AG20443 (cell line): ENCODE measurements around the gene EPRS1.
A peak's percentile ranks its signal among the peaks of the same experiment; 100 is the strongest.
"Not testable (repeated sequence)": the region's sequence is repeated elsewhere in the genome, so short reads cannot be mapped to it uniquely, and the experiment has no call there.

Experiments used
- DNase-seq: peaks from one replicate; pipeline ENCODE4 v3.0.0; 2012; ENCODE audit warnings: low spot score, mixed read lengths

The EPRS1 gene

GRCh38 chr1:220046052-220046930 lies at the start of gene EPRS1:
TSS of gene EPRS1 (minus strand) at chr1:220046505. CDS start at chr1:220046388, 117 bp downstream.
- DNase-seq: peak; percentile 99

DNA sequence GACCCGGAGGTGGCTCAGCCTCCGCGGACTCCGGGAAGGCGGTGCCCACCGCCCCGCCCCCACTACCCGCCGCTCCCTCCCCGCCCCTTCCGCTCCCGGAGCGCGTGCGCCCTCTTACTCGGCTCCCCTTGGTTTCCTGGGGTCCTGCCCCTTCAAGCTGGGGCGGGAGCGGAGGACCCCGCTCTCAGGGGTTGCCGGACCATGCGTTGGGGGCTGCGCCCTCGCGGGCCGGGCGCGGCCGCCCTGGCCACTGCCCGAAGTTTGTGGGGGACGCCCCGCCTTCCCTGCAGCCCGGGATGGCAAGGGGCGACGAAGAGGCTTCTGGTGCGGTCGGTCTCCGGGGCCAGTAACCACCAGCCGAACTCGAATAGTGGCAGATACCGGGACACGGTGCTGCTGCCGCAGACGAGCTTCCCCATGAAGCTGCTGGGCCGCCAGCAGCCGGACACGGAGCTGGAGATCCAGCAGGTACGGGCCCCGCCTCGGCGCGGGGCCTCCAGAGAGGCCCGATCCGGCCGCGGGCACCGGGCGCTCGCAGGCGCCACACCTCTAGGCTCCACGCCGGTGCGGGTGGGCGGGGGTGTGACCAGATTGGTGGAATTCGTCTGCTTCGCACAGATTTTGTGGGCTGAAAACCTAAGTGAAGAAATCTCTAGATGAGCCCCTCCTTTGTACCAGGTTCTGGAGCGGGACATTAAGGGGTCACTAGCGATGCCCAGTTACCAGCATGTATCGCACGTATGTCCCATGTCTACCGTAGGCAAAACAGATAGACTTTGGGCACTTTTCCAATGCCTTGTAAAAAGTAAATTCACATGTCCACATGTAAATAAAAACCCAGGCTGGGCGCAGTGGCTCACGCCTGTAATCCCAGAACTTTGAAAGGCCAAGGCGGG lies 48.0 kb upstream of the EPRS1 start, which contains the start of gene IARS2:
Gene IARS2 (plus strand): TSS at position 117 of the 896 bp plus-strand sequence. CDS start 85 bp downstream, at position 202.
- DNase-seq: peak; percentile 98

DNA sequence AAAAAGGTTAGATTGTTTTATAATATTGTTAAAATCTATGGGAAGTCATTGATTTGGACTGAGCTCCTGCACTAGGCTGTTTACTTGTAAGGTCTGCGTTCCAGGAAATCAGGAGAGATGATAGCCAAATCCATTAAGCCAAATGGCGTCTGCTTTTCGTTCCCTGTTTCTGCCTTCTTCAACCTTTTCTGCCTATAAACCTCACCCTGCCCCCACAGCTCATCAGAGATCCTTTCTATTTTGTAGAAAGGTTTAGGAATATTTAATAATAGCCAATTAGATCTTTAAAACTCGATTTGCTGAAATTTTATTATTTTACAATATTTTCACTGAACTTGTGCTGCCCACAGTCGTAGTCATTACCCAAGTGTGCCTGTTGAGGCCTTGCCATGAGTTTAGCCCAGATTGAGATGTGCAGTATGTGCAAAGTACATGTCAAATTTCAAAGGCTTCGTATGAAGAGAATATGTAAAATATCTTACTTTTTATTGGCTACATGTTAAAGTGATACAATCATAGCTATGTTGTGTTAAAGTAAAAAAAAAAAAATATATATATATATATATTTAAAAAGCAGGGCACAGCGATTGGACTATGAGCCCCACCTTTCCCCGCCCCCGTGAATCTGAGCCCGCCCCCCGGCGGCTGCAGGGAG lies 47.2 kb upstream of the EPRS1 start:
- DNase-seq: no peak

DNA sequence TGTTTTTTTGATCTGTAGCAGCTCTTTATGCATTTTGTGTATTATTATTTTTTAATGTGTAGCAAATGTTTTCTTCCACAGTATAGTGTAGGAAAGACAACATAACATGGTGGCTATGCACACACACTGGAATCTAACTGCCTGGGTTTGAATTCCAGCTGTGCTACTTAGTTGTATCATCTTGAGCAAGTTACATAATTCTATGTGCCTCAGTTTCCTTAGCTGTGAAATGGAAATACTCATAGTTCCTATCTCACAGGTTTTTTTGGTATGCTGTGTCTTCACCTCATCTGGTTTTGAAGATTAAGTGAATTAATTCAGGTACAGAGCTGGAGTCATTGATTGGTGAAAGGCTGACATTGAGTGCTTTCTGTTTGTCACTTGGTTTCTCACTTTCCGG lies 46.4 kb upstream of the EPRS1 start:
- no peak for DNase-seq

GRCh38 chr1:220089650-220090556 lies 43.6 kb upstream of the EPRS1 start, which contains the start of gene BPNT1:
TSS of gene BPNT1 (minus strand) at chr1:220089788. CDS start at chr1:220079846, 9,942 bp downstream.
- peak; percentile 95 for DNase-seq

DNA sequence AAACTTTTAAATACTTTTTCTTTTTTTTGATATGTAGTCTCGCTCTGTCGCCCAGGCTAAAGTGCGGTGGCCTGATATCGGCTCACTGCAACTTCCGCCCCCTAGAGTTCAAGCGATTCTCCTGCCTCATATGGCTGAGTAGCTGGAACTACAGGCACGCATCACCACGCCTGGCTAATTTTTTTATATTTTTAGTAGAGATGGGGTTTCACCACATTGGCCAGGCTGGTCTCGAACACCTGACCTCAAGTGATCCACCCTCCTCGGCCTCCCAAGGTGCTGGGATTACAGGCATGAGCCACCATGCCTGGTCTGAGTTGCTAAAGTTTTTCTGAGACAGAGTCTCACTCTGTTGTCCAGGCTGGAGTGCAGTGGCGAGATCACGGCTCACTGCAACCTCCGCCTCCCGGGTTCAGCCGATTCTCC lies 40.0 kb upstream of the EPRS1 start:
- DNase-seq: not testable (repeated sequence)

DNA sequence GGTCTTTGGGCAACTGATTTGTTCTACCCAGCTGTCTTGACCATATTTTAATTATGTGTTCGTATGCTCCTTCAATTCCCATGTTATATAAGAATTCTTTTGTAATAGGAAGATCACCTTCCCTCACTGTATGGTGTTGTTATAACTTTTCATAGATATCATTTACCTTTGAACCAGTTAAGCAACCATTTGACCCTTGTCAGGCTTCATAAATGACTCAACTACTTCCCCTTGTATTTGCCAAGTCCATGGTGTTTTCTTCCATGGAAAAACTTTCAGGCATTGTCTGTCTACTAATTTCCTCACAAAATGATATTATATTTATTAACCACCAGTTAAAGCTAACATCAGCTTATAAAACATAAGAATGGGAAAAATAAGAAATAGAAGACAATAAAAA lies 38.2 kb upstream of the EPRS1 start:
- no peak for DNase-seq

GRCh38 chr1:220077887-220078286 lies 31.6 kb upstream of the EPRS1 start:
- DNase-seq: no peak

- peak; percentile 12 for DNase-seq
Measured at GRCh38 chr1:220076861-220077762, 30.8 kb upstream of the EPRS1 start.

- no peak for DNase-seq
Measured at GRCh38 chr1:220067269-220068204, 21.2 kb upstream of the EPRS1 start.

GRCh38 chr1:220062629-220063028 lies 16.3 kb upstream of the EPRS1 start:
- no peak for DNase-seq

GRCh38 chr1:220060876-220061275 lies 14.6 kb upstream of the EPRS1 start:
- no peak for DNase-seq

DNA sequence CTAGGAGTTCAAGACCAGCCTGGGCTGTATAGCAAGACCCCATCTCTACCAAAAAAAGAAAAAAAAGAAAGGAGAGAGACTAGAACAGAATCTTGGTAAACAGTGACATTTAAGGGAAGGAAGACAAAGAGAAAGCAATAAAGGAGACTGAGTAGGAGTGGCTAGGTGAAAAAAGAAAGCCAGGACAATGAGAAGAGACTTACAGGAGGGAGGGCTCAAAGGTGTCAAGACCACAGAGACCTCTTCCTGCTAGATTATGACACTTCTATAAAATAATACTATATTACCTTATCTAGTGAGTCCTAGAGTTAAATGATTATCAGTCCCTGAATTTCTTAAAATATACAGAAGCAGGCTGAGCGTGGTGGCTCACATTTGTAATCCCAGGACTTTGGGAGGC lies 10.1 kb upstream of the EPRS1 start:
- no peak for DNase-seq

DNA sequence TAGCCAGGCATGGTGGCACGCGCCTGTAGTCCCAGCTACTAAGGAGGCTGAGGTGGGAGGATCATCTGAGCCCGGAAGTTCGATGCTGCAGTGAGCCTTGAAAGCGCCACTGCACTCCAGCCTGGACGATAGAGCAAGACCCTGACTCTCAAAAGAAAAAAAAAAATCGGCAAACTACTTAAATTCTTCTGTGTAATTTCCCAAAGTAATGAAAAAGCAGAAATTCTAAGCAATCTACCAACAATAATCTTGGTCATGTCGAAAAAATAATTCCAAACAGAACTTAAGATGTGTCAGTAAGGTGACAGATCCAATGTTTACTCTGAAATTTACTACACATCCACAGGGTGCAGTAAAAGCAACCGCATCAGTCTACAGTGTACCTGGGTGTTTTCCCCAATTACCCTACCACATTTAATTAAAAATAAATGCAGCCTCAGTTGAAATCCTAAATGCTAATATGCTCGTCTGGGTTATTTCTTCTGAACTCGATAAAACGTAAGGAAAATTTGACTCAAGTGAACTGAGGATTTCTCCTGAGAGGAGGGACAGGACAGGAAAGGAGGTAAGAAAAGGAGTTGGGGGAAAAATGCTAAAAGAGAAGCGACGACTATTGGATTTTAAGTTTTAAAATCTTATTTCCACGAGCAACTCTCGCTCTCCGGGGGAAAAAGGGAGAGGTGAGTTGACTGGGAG lies 801 bp downstream of the EPRS1 start:
- DNase-seq: no peak

DNA sequence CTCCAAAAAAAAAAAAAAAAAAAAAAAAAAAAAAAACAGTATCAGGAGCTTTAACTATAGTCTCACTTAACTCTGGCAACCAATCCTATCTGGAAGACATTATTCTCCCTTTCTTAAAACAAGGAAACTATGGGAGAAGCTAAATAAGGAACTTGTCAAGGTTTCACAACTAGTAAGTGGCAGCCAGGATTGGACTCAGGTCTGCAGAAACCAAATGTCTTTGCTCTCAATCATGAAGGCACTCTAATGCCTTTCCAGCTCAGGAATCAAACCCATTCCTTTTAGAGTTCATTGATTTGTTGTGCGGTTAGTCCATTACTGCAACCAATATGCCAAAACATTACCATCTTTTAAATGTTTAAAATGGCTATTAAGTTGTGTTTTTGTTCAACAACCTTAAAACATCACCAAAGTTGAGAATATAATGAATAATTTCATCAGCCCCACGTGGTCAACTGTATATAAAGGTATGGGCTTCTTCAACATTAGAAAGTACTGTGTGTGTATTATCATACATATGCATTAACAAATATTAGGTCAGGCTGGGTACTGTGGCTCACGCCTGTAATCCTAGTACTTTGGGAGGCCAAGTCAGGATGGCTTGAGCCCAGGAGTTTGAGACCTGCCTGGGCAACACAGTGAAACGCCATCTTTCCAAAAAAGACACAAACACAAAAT lies 1.5 kb downstream of the EPRS1 start:
- DNase-seq: no peak

DNA sequence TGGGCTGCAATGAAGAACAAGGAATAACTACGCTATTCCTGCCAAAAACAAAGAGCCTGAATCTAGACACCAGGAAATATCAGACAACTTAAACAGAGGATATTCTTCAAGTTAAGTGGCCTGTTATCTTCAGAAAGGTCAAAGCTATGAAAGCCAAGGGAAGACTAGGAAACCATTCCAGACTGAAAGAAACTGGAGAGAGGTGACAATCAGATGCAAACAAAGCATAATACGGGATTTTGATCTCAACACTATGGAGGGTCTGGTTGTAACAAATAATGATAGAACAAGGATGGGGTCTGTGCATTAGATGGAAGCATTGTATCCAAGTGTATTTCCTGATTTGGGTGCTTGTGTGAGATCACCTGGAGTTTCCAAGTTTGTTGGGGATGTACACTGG lies 2.7 kb downstream of the EPRS1 start:
- no peak for DNase-seq

DNA sequence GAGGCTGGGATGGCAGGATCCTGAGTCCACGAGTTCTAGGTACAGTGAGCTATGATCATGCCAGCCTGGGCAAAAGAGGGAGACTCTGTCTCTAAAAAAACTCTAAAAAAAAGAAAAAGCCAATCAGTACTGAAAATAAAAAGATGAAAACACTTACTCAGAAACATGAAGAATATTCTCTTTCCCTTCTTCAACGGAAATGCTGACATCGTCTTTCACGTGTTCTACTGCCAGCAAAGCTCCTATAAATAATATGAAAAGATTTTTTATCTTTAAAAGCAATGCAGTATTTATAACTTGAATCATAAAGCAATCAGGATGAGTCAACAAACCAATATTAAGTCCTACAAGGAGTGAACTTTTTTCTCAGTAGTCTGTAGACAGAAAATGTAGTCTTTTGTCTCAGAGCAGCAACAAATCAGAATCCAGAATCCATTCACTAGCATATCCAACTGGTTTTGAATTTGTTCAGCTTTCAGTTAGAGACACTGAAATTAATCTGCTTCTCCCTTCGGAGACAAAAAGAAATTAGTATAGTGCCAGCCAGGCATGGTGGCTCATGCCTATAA lies 6.2 kb downstream of the EPRS1 start:
- no peak for DNase-seq
